HCEC 1CT (cell line): Measurements from ENCODE around the gene NOS1.
"Not testable (repeated sequence)": the region's sequence is repeated elsewhere in the genome, so short reads cannot be mapped to it uniquely, and the experiment has no call there.

Experiments
- DNase-seq: peaks from one replicate; pipeline ENCODE4 v3.0.0-alpha.2; 2017

NOS1 gene

GRCh38 chr12:117255386-117255785 lies 106.0 kb downstream of the NOS1 start:
- no peak for DNase-seq

GRCh38 chr12:117243488-117243887 lies 117.9 kb downstream of the NOS1 start:
- no peak for DNase-seq

- no peak for DNase-seq
Observed at GRCh38 chr12:117241697-117242096, 119.7 kb downstream of the NOS1 start.

- DNase-seq, result no peak
Observed at GRCh38 chr12:117240081-117240755, 121.2 kb downstream of the NOS1 start.

GRCh38 chr12:117236456-117237001 lies 124.9 kb downstream of the NOS1 start:
- peak; percentile 50 for DNase-seq

- no peak for DNase-seq
Observed at GRCh38 chr12:117235261-117235660, 126.2 kb downstream of the NOS1 start.

- no peak for DNase-seq
Observed at GRCh38 chr12:117234441-117234840, 127.0 kb downstream of the NOS1 start.

- no peak for DNase-seq
Observed at GRCh38 chr12:117231750-117232149, 129.7 kb downstream of the NOS1 start.

- DNase-seq, result no peak
Observed at GRCh38 chr12:117228239-117228638, 133.2 kb downstream of the NOS1 start.

- DNase-seq, result no peak
Observed at GRCh38 chr12:117227000-117227653, 134.3 kb downstream of the NOS1 start.

GRCh38 chr12:117226505-117226904 lies 134.9 kb downstream of the NOS1 start:
- no peak for DNase-seq

- no peak for DNase-seq
Observed at GRCh38 chr12:117225179-117225578, 136.2 kb downstream of the NOS1 start.

- DNase-seq, result not testable (repeated sequence)
Observed at GRCh38 chr12:117220947-117221346, 140.5 kb downstream of the NOS1 start.

GRCh38 chr12:117218149-117218548 lies 143.3 kb downstream of the NOS1 start:
- DNase-seq, result no peak

GRCh38 chr12:117216686-117217085 lies 144.7 kb downstream of the NOS1 start:
- no peak for DNase-seq

GRCh38 chr12:117214797-117215196 lies 146.6 kb downstream of the NOS1 start:
- DNase-seq, result no peak

- no peak for DNase-seq
Observed at GRCh38 chr12:117213295-117213808, 148.1 kb downstream of the NOS1 start.

- DNase-seq, result peak; percentile 47
Observed at GRCh38 chr12:117212563-117213190, 148.7 kb downstream of the NOS1 start.

GRCh38 chr12:117210266-117210918 lies 151.0 kb downstream of the NOS1 start:
- DNase-seq, result no peak

- no peak for DNase-seq
Observed at GRCh38 chr12:117209626-117210025, 151.8 kb downstream of the NOS1 start.

GRCh38 chr12:117208811-117209455 lies 152.5 kb downstream of the NOS1 start:
- DNase-seq, result no peak

GRCh38 chr12:117208206-117208605 lies 153.2 kb downstream of the NOS1 start:
- DNase-seq, result no peak

- DNase-seq, result no peak
Observed at GRCh38 chr12:117207675-117208074, 153.8 kb downstream of the NOS1 start.
